Measurements from ENCODE around the gene CD200R1L. TPM values are rescaled to one million over a fixed set of nuclear protein-coding genes. Genes with fewer than 3 reads are reported as not detected.

The CD200R1L gene, protein sequence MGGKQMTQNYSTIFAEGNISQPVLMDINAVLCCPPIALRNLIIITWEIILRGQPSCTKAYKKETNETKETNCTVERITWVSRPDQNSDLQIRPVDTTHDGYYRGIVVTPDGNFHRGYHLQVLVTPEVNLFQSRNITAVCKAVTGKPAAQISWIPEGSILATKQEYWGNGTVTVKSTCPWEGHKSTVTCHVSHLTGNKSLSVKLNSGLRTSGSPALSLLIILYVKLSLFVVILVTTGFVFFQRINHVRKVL
- not detected for total RNA-seq
- not detected for polyA plus RNA-seq
- long read RNA-seq, donor 1 = 0 reads
- long read RNA-seq, donor 2 = 0 reads

DNA sequence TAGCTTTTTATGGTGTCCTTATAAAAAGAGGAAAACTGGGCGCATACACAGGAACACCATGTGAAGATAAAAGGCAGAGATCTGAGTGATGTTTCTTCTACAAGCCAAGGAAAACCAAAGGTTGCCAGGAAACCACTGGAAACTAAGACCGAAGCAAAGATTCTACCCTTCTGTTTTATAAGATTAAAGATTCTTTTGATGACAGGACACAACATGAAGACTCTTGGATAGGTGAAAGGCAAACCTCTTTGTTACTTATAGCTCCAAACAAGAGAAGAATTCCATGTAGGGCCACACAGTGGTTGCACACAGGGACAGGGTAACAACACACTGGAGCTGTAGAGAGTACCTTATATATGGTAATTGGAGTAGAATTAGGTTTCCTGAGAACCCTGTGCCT is at the start of gene CD200R1L:
TSS of gene CD200R1L (minus strand) at position 101 of the 400 bp plus-strand sequence. CDS start 17,497 bp downstream, outside the sequence.
- Histone ChIP-seq H3K27me3 (replicated peaks in 1 of 7) (no peaks in the 10 kb centered on the region), H3K36me3 (no peaks in the 10 kb centered on the region), H3K9me3 (peaks cover 0 to 36% (median 30%) of the 10 kb centered on the region in 8 donors), H3K4me1 (peaks cover 0 to 4% (median 0%) of the 10 kb centered on the region in 6 donors), H3K27ac (peak within 1 kb of the TSS in 1 of 8 donors; percentile 22), H3K4me3 (no peak within 1 kb of the TSS)
- WGBS, 5 donors = 89 to 100% (median 96%) methylated on average over 2 of the region's 2 CpGs
- no peak for DNase-seq
- TF ChIP-seq POLR2A (IDR thresholded peaks at IDR 0.05) = no peak
- TF ChIP-seq POLR2AphosphoS5 (IDR thresholded peaks at IDR 0.05) = no peak
- TF ChIP-seq, protein P1, sequence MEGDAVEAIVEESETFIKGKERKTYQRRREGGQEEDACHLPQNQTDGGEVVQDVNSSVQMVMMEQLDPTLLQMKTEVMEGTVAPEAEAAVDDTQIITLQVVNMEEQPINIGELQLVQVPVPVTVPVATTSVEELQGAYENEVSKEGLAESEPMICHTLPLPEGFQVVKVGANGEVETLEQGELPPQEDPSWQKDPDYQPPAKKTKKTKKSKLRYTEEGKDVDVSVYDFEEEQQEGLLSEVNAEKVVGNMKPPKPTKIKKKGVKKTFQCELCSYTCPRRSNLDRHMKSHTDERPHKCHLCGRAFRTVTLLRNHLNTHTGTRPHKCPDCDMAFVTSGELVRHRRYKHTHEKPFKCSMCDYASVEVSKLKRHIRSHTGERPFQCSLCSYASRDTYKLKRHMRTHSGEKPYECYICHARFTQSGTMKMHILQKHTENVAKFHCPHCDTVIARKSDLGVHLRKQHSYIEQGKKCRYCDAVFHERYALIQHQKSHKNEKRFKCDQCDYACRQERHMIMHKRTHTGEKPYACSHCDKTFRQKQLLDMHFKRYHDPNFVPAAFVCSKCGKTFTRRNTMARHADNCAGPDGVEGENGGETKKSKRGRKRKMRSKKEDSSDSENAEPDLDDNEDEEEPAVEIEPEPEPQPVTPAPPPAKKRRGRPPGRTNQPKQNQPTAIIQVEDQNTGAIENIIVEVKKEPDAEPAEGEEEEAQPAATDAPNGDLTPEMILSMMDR (IDR thresholded peaks at IDR 0.05 in 8 of 11, conservative IDR thresholded peaks at IDR 0.05 in 3 of 11) = no peak
- intact Hi-C loops (cut with DNase I; ENCODE audit: low total_unique reads) = no loop called here

DNA sequence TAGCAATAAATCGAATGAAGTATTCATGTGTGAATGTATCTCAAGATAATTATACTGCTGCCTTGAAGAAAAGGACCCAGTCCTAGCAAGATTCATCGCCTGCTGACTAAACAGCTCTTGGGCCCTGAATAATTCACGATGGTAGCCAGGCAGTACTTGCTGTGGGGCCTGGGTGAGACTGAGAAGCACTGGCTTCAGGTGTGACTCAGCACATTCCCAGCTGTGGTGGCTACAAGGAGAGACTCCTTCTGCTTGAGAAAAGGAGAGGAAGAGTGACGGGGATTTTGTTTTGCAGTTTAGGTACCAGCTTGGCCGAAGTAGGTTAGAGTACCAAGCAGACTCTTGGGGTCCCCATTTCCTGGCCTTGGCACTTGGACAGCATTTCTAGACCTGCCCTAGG is 47.6 kb upstream of the CD200R1L start:
- no peak for TF ChIP-seq POLR2AphosphoS5 (IDR thresholded peaks at IDR 0.05)
- no peak for TF ChIP-seq POLR2A (IDR thresholded peaks at IDR 0.05)
- TF ChIP-seq, protein P1 (IDR thresholded peaks at IDR 0.05 in 8 of 11, conservative IDR thresholded peaks at IDR 0.05 in 3 of 11) = no peak

DNA sequence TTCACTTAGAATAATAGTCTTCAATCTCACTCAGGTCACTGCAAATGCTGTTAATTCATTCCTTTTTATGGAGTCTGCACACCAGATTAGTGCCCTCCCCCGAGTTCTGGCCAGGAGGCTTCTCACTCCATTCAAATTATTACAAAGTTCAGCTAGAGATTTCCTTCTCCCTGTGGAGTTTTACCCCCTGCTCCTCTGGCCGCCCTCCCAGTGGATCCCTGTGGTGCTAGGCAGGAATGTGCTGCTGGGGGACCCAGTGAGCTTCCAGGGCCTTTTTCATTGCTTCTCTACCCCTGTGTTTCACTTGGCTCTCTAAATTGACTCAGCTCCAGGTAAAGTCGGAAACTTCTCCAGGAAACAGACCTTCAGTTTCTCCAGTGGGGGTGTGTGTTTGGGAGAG is 42.7 kb upstream of the CD200R1L start:
- 85 to 93% (median 89%) methylated on average over 3 of the region's 3 CpGs for whole genome bisulfite sequencing, 5 donors
- Histone ChIP-seq H3K4me1 (peaks cover 0 to 4% (median 0%) of the 10 kb centered on the region in 6 donors), H3K4me3 (no peak overlapping the region), H3K27me3 (replicated peaks in 1 of 7) (no peaks in the 10 kb centered on the region), H3K36me3 (no peaks in the 10 kb centered on the region), H3K9me3 (no peaks in the 10 kb centered on the region), H3K27ac (no peak overlapping the region)
- TF ChIP-seq, protein P1 (IDR thresholded peaks at IDR 0.05 in 8 of 11, conservative IDR thresholded peaks at IDR 0.05 in 3 of 11) = no peak
- TF ChIP-seq POLR2AphosphoS5 (IDR thresholded peaks at IDR 0.05) (no peak), POLR2A (IDR thresholded peaks at IDR 0.05) (no peak)
- intact Hi-C loops (cut with DNase I; ENCODE audit: low total_unique reads) = no loop called here
- DNase-seq = no peak

More for the DNA sequence above, 47.6 kb upstream of the CD200R1L start:
- no peak overlapping the region for H3K4me3 ChIP-seq
- H3K4me1 ChIP-seq = peaks cover 0 to 1% (median 0%) of the 10 kb centered on the region in 6 donors
- H3K9me3 ChIP-seq = no peaks in the 10 kb centered on the region
- H3K27me3 ChIP-seq (replicated peaks in 1 of 7) = no peaks in the 10 kb centered on the region
- intact Hi-C loops (cut with DNase I; ENCODE audit: low total_unique reads) = no loop called here
- no peaks in the 10 kb centered on the region for H3K36me3 ChIP-seq
- WGBS, 5 donors = 86 to 90% (median 87%) methylated on average over 5 of the region's 5 CpGs
- no peak for DNase-seq
- H3K27ac ChIP-seq = no peak overlapping the region

DNA sequence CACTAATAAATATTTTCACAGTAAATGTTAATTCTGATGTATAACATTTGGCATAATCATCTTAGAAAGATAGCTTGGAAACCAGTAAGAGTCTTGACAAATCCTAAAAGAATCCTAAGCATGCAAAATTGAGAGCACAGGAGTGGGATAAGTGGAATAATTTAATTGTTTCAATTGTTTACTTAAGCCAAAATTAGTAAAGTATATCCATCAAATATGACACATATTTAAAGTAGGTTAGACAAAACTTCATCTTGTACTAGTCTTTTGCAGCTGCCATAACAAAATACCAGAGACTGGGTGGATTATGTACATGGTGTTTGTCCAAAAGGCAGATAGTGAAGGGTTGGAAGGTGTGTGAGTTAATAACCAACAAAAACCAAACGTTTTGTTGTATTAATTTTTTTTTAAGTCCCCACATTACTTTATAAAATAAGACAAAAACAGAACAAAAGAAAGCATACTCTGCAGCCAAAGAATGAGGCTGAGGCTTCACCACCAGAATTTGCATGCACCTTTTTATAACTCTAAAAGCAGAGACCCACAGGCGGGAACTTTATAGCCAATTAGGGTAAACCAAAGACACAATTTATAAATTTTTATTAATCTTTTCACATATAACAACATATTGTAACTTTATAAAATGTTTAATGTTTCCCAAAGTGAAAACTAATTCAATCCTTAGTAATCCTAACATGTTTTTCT is 41.9 kb upstream of the CD200R1L start:
- WGBS, 5 donors = 43 to 56% (median 52%) methylated on average over 2 of the region's 2 CpGs
- Histone ChIP-seq H3K4me3 (no peak overlapping the region), H3K36me3 (no peaks in the 10 kb centered on the region), H3K27ac (no peak overlapping the region), H3K27me3 (replicated peaks in 1 of 7) (no peaks in the 10 kb centered on the region), H3K4me1 (peaks cover 0 to 4% (median 0%) of the 10 kb centered on the region in 6 donors), H3K9me3 (no peaks in the 10 kb centered on the region)
- intact Hi-C loops (cut with DNase I; ENCODE audit: low total_unique reads) = no loop called here
- TF ChIP-seq POLR2A (IDR thresholded peaks at IDR 0.05) = no peak
- TF ChIP-seq, protein P1 (IDR thresholded peaks at IDR 0.05 in 8 of 11, conservative IDR thresholded peaks at IDR 0.05 in 3 of 11) = no peak
- no peak for TF ChIP-seq POLR2AphosphoS5 (IDR thresholded peaks at IDR 0.05)
- no peak for DNase-seq

Measured in spleen (tissue), 13 donors.